SKM-1 (cell line): ENCODE measurements around the gene FXN.
"Not testable (repeated sequence)": the region's sequence is repeated elsewhere in the genome, so short reads cannot be mapped to it uniquely, and the experiment has no call there.

ENCODE experiments used
- DNase-seq: peaks from one replicate; lab custom pipeline; 2025; ENCODE audit not compliant: unreplicated experiment; lab: John Stamatoyannopoulos, UW

The FXN gene

DNA sequence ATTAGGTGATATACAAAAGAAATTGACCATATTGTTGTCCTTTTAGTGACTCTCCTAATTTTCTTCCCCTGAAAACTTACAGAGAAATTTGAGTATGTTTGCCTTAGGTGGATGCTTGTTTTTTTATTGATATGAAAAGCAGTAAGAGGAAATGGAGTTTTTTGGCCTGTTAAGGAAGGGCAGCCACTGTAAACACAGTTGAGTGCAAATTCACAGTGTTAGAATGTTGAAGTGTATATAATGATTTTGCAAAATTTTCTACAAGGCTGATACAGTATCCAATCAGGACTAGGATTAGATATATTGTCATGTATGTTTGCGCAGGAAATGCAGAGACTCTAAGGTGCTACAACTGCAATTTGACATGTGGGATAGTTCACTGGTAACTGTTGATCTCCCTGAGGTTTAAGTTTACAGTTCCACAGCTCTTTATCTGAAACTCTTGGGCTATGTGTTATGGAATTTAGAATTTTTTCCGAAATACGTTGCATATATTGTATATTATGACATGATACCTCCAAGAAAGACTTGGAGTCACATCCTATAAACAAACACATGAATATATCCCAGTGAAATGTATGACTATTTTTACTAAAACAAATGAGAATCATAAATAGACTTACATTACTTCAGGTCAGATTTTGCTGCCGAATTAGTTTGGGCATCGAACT is 62.5 kb downstream of the FXN start:
- DNase-seq = no peak

DNA sequence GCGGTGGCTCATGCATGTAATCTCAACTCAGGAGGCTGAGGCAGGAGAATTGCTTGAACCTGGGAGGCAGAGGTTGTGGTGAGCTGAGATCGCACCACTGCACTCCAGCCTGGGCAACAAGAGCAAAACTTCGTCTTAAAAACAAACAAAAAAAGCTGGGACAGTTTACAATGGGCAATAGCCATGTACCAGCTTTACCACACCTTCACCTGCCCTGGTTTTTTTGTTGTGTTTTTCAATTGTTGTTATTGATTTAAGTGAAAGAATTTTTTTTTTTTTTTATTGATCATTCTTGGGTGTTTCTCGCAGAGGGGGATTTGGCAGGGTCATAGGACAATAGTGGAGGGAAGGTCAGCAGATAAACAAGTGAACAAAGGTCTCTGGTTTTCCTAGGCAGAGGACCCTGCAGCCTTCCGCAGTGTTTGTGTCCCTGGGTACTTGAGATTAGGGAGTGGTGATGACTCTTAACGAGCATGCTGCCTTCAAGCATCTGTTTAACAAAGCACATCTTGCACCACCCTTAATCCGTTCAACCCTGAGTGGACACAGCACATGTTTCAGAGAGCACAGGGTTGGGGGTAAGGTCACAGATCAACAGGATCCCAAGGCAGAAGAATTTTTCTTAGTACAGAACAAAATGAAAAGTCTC is 67.9 kb downstream of the FXN start:
- DNase-seq = not testable (repeated sequence)

DNA sequence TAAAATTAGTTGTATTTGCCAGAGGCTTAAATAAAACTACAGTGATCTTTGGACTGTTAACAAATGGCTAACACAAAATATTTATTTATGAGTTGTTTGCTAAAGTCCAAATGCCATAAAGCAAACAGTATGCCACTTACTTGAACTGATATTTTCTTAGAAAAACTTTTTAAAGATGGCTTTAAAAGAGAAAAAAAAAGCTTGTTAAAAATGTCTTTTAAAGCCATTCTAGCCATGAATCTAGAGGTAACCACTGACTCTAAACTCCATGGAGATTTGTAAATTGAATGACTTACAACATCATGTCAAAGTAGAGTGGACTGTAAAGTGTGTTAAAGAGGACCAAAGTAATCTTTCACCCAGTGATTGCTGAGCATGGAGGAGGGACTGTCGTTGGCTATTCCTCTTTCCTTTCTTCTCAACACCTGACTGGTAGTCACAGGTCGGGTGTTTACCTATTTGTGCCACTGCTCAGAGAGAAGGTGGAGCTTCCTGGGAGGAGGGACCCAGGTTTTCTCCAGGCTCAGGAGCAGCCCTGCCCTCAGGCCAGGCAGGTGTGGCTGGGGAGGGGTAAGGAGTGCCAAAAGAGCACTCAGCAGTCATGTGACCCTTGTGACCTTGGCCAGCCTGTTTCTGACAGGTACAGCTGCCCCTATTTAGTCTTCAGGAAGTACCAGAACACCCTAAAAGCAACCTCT is 69.4 kb downstream of the FXN start:
- no peak for DNase-seq

DNA sequence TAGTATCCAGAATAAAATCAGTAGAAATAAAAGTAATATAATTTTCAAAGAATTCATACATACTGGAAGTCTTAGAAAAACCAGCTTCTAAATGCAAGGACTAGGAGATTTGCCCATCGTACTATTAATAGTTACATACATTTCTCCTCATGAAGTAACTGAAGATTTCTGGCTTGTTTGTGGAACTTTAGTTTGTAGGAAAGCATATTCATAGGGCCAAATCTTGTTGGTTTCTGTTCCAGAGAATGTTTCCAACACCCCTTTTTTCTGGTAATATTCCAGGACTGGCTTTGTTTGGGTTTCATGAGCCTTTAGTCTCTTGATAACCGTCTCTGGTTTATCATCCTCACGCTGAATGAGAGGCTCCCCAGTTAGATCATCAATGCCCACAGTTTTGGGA is 72.2 kb downstream of the FXN start:
- no peak for DNase-seq

DNA sequence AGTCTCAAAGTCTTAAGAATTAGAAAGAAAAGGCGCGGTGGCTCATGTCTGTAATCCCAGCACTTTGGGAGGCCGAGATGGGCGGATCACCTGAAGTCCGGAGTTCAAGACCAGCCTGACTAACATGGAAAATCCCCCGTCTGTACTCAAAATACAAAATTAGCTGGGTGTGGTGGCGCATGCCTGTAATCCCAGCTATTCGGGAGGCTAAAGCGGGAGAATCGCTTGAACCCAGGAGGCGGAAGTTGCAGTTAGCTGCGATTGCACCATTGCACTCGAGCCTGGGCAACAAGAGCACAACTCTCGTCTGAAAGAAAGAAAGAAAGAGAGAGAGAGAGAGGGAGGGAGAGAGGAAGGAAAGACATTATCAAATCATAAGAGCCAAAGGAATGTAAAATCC is 73.2 kb downstream of the FXN start:
- not testable (repeated sequence) for DNase-seq

DNA sequence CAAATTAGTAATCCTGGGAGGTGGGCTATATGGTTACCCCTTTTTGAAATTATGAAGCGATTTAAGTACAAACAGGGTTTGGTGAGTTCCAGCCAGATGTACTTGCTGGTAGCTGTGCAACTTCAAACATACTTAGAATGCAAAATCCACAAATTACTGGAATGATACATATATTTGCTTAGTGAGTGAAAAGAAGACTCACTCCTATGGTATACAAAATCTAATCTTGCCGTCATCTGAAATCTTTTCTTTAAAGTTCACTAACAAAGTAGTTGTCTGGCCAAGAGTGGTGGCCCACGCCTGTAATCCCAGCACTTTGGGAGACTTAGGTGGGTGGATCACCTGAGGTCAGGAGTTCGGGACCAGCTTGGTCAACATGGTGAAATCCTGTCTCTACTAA is 73.6 kb downstream of the FXN start:
- DNase-seq = no peak

DNA sequence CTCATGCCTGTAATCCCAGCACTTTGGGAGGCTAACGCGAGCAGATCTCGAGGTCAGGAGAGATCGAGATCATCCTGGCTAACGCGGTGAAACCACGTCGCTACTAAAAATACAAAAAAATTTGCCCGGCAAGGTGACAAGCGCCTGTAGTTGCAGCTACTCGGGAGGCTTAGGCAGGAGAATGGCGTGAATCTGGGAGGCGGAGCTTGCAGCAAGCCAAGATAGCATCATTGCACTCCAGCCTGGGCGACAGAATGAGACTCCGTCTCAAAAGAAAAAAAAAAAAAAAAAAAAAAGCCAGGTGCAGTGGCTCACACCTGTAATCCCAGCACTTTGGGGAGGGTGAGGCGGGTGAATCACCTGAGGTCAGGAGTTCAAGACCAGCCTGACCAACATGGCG is 77.1 kb downstream of the FXN start:
- DNase-seq = not testable (repeated sequence)

DNA sequence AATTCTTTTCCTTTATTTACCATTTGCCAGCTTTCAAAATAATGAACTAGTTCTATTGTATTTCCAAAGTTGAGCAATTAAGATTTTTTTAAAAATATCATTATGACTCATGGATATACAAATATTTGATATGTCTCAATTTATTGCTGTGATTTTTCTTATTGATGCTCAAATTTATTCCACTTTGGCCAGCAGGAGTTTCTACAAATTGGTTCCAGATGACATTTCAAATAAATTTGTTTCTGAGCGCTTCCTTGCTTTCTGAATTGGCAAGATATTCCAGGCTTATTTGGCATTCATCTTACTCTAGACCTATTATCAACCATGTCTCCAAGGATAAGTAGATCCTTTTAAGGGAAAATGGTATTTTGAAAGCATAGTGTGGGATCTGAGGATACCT is 80.1 kb downstream of the FXN start:
- no peak for DNase-seq

DNA sequence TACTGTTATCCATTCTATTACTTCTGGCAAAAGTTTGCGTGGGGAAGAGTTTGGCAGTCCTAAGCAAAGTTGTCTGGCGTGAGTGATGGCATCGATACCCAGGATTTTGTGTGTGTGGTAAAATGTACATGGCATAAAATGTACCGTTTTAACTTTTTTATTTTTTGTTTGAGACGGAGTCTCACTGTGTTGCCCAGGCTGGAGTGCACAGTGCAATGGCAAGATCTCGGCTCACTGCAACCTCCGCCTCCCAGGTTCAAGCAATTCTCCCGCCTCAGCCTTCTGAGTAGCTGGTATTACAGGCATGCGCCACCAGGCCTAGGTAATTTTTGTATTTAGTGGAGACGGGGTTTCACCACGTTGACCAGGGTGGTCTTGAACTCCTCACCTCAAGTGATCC is 83.1 kb downstream of the FXN start:
- DNase-seq = no peak

DNA sequence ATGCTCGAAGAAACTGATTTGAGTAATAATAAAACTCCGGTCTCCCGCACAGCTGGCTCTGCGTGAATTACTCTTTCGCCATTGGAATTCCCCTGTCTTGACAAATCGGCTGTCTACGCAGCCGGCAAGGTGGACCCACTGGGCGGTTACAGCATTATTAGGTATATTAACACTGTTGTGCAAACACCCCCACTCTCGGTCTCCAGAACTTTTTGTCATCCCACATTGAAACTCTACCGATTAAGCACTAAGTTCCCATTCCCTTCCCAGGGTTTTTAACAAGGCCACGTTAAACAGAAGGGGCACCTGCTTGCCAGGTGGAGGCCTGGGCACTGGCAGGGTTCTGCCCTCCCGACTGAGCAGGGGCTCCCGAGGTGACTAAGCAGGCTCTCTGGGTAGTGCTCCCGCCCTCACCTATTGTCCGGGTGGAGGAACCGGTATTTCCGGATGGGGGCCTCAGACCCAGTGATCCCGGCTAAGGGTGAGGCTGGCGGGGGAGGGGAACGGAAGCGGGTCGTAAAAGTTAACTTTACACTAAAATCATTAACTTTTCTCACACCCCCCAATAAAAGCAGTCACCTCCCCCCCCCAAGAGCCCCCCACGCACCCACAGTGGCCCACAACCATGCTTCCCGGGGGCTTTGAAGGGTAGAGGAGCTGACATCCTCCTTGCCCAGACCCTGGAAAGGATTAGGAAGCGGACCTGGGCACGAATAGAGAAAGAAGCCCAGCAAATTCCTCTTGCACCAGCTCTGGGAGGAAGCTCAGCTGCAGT is 85.0 kb downstream of the FXN start:
- no peak for DNase-seq

DNA sequence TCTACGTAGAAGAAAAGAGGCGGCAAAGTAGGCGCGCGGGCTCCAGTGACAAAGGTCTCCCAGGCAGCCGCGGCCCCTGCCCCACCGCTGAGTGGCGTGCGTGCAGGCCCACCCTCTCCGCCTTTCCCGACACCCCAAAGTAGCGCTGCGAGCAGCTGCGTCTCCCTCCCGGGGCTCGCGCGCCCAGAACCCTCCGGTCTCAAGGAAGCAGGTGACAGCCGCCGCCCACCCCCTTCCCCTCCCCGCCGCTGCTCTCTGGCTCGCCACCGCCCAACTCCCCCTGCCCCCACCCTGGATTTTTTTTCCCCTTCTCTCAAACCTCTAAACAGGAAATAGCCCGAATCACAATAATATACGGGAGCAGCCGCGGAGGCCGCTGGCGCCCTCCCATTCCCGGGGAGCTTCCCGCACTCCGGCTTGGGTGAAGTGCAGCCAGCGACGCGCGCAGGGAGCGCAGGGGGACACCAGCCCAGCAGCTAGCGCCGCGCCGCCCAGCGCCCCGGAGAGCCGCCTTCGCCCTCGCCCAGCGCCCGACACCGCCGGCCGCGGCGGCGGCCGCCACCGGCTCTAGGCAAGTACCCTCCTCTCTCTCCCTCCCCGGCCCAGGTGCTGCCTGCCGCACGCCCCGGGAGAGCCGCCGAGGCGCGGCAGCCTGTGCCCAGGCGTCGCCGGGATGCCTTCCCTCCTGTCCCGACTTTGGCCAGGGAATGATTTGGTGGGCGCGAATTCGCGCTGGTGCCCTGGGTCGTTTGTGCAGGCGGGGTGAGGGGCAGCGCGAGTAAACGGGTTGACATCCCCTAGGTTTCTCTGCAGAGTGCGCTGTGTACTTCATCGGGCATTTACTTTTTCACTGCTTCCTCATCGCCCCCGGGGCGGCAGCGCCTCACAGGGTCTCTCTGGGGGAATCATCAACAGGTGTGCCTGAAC is 85.9 kb downstream of the FXN start:
- no peak for DNase-seq

DNA sequence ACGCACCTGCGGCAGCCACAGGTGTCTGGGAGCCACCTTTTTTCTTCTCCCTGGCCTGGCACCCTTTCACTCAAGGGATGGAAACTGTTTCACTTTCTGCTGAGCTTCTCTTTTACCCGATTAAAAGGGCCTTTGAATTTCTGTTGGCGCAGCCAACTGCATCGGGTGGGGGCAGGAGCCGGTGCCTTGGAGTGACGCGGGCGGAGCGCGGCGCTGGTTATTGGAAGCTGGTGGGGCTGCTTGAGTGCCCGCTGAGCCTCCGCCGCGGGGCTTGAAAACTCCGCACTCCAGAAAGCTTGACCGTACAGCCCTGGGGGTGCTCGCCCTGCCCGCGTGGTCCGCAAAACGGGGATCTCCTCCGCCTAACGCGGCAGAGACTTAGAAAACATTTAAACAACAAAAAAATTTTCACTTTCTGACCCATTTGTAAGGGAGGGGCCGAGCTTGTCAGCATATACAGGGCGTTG is 86.6 kb downstream of the FXN start:
- DNase-seq = no peak

DNA sequence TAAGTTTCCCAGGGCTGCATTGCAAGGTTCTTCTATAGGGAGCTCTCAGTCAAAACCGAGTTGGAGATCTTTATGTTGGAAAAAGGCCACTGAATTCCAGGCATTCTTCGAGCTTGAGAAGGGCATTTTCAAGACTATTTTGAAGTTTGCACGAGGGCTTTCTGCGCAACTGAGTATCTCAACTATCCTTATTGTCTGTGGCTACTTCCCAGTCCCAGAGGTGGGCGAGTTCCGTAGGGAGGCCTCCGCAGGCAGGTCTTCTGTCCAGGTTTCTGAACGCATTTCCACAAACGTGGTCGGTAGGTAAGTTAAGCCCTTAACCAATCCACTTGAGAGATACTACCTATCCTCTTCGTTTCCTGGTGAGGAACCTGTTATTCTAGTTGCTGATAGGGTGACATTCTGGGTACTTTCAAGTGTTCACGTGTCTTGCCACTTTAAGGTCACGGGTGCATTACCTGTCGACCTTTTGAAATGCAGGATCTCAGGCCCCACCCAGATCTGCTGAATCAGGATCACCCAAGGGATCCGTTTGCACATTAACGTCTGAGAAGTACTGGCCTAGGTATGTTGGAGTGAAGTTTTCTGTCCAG is 87.1 kb downstream of the FXN start:
- no peak for DNase-seq

DNA sequence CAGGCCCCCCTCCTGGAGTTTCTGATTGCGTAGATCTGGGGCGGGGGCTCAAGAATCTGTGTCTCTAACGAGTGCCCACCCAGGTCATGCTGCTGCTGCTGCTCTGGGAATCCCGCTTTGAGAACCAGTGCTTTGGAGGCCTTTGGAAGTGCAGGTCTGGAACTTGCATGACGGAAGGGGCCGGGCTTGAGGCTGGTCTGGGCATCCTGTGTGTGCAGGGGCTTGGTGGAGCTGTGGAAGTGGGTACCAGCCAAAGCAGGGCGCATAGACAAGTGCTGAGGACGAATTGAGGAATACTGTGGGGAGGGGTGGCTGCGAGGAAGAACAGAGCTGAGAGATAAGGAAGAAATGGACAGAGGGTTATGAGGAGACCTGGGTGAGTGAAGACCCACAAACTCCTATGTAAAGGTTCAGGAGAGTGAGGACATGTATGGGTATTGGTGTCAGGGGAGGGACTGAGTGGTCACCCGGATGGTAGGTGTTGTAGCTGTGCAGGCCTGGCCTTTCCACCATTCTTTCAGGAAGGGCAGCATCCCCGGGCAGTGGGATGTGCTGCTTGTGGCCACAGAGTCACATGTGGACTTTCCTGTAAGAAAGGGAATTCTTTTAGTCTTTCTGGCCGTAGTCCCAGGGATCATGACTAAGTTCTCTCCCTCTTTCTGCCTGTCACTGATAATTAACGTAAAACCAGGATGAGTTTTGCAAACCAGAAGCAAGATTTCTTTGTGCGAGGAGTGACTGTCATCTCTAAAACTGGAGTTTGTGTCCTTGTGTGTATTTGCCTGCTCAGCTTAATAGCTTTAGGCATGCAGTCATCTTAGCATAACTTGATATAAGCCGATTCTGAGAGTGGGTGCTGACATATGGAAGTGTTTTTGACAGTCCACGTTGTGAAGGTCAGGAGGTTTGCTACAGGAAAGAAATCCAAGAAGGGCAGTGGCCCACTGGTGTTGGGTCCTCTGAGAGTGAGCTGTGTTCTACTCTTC is 95.2 kb downstream of the FXN start:
- no peak for DNase-seq

DNA sequence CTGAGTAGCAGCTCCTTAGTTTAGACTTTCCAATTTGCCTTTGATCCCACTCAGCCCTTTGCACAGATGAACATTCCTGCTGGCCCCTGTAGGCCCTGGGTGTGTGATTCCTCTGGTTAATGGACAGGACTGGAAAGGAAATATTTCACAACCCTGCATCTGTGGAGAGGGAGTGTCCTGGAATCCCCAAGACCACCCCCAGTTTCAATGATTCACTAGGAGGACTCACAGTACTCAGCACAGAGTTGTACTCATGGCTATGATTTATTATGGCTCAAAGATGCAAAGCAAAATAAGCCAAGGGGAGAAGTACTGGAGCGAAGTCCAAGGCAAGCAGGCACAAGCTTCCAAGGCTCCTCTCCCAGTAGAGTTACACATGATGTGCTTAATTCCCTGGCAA is 96.1 kb downstream of the FXN start:
- DNase-seq = no peak

DNA sequence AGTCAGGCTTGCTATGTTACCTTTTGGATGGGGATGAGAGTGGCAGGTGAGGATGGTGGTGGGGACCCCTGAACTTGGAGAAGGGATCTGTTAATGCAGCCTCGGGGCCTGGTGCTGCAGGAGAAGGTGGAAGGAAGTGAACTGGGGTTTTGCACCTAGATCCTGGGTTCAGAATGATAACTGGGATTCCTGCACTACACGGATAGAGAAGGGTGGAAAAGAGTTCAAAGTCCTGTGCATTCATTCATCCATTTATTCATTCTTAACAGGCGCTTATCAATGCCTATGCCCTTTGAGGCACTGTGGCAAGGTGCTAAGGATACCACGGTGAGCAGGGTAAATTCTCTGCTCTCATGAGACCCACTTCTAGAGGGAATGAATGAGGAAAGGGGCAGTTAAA is 96.8 kb downstream of the FXN start:
- no peak for DNase-seq

DNA sequence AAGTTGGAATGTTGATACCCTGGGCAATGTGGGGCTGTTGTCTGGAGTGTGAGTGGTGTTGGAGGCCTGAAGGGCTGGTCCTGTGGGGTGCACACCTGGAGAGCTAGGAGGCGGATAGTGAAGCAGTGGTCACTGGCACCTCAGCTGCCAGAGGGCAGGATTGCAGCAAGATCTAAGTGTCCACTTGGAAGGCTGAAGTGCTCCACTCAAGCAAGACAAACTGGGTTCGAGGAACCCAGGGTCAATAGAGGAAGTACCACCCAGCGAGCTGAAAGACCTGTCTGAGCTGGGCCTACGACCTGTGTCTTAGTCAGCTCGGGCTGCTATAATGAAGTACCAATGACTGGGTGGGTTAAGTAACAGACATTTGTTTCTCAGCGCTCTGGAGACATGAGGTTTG is 98.9 kb downstream of the FXN start:
- DNase-seq = no peak

DNA sequence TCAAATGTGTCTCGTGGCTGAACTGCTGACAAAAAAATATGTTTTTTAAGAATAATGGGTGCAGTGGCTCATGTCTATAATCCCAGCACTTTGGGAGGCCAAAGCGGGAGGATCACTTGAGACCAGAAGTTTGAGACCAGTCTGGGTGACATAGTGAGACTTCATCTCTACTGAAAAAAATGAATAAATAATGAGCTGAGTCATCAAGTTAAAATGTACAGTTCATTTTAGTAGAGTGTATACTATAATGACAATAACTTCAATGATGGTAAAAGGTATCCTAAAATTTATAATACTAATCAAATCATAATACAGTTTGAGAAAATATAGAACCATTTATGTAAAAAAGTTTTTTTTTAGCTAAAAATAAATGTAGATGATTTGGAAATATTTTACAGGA is 100.6 kb downstream of the FXN start:
- no peak for DNase-seq

DNA sequence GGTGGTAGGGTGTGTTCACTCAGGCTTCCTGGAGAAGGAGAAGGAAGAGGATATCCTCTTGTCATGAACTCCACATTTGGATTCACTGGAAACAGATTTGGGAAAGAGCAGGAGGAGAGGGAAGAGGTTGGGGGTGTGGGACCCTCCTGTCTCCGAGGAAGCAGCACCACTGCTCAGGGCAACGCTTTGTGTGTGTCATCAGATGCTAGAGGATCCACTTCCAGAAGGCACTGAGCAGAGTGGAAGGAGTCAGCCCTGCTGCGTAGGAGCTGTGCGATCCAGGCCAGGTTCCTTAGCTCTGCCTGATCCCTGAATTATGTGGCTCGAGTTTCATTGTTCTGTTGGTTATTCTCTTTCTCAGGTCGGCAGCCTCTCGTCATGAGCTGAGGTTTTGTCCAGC is 101.2 kb downstream of the FXN start:
- no peak for DNase-seq
